HepG2 (cell line): ENCODE data around the gene LEAP2. TPM values are rescaled to one million over a fixed set of nuclear protein-coding genes. Genes with fewer than 3 reads are reported as not detected.

Experiments
- ARNT2 ChIP-seq: sonication (generic); formaldehyde crosslinking; IDR thresholded peaks from 2 replicates; pipeline ENCODE4 v1.8.0; 2022; ENCODE audit warnings: mild to moderate bottlenecking, low read depth, missing genetic modification reagents, moderate library complexity
- CREBL2 ChIP-seq: sonication (generic); formaldehyde crosslinking; IDR thresholded peaks from 2 replicates; pipeline ENCODE4 v1.8.1; 2023; ENCODE audit warnings: missing genetic modification reagents, mild to moderate bottlenecking, borderline replicate concordance
- FOXM1 ChIP-seq: sonication (generic); formaldehyde crosslinking; IDR thresholded peaks from 2 replicates; pipeline ENCODE4 v1.5.0; 2020; ENCODE audit warnings: missing genetic modification reagents
- KDM5B ChIP-seq: sonication (generic); formaldehyde crosslinking; IDR thresholded peaks from 2 replicates; pipeline ENCODE4 v1.4.0; 2020; ENCODE audit warnings: missing genetic modification reagents, mild to moderate bottlenecking, borderline replicate concordance
- KLF13 ChIP-seq: sonication (generic); formaldehyde crosslinking; IDR thresholded peaks from 2 replicates; pipeline ENCODE4 v1.4.0; 2020; ENCODE audit warnings: mild to moderate bottlenecking, missing genetic modification reagents
- MAX ChIP-seq: IDR thresholded peaks from 2 replicates; pipeline ENCODE4 v1.6.1; 2012; ENCODE audit warnings: inconsistent platforms
- MNT ChIP-seq: fragments of 450-650 bp; IDR thresholded peaks from 2 replicates; pipeline ENCODE4 v1.6.1; 2016
- MTA1 ChIP-seq: sonication (generic); formaldehyde crosslinking; IDR thresholded peaks from 2 replicates; pipeline ENCODE4 v1.4.0; 2020; ENCODE audit warnings: missing genetic modification reagents, mild to moderate bottlenecking, borderline replicate concordance
- MXI1 ChIP-seq: IDR thresholded peaks from 3 replicates; pipeline ENCODE4 v1.6.1; 2012; ENCODE audit warnings: low read depth, low read length, inconsistent platforms, borderline replicate concordance
- NFKB2 ChIP-seq: sonication (generic); formaldehyde crosslinking; IDR thresholded peaks from 2 replicates; pipeline ENCODE4 v1.4.0; 2020; ENCODE audit warnings: missing genetic modification reagents, borderline replicate concordance
- NFYB ChIP-seq: sonication (generic); formaldehyde crosslinking; IDR thresholded peaks from 2 replicates; pipeline ENCODE4 v1.4.0; 2020; ENCODE audit warnings: missing genetic modification reagents
- PHF8 ChIP-seq: sonication (generic); formaldehyde crosslinking; IDR thresholded peaks from 2 replicates; pipeline ENCODE4 v1.5.0; 2020; ENCODE audit warnings: missing genetic modification reagents
- POLR2AphosphoS2 ChIP-seq: IDR thresholded peaks from 2 replicates; pipeline ENCODE4 v1.6.1; 2011; ENCODE audit warnings: low read depth, low read length, improper control_type of control experiment
- PRMT3 ChIP-seq: sonication (generic); formaldehyde crosslinking; IDR thresholded peaks from 2 replicates; pipeline ENCODE4 v1.8.1; 2022; ENCODE audit warnings: low read depth, mild to moderate bottlenecking, moderate library complexity, missing genetic modification reagents, borderline replicate concordance
- RARA ChIP-seq: IDR thresholded peaks from 2 replicates; pipeline ENCODE4 v1.6.1; 2016; ENCODE audit warnings: missing genetic modification reagents, missing compliant biosample characterization
- ZBTB14 ChIP-seq: sonication (generic); formaldehyde crosslinking; IDR thresholded peaks from 2 replicates; pipeline ENCODE4 v1.4.0; 2020; ENCODE audit warnings: missing genetic modification reagents
- ZBTB25 ChIP-seq: IDR thresholded peaks from 2 replicates; pipeline ENCODE4 v1.6.1; 2018; ENCODE audit warnings: missing genetic modification reagents
- ZBTB7A ChIP-seq: sonication (generic); formaldehyde crosslinking; IDR thresholded peaks from 2 replicates; pipeline ENCODE4 v1.8.0; 2022; ENCODE audit warnings: mild to moderate bottlenecking, missing genetic modification reagents
- ZNF704 ChIP-seq: sonication (generic); formaldehyde crosslinking; IDR thresholded peaks from 2 replicates; pipeline ENCODE4 v1.8.1; 2023; ENCODE audit warnings: mild to moderate bottlenecking, inconsistent platforms, moderate library complexity, missing genetic modification reagents, borderline replicate concordance
- polyA plus RNA-seq, 8 experiments: library from polyadenylated mRNA; depleted of rRNA in 3 of 8; stranded (reverse) in 7 of 8; unstranded in 1 of 8; fragments of >200 nt; fragmentation: Illumina TruSeq in 4 of 8; extraction: Trizol in 4 of 8; gene quantifications; 2 replicates each; pipeline versions ENCODE4 v1.2.1 to v1.2.3, GENCODE V29; 2011 to 2016; ENCODE audit warnings: low read depth in 4 of 8, missing spikeins in 1 of 8, mixed read lengths in 1 of 8; ENCODE audit not compliant: insufficient read depth in 1 of 8
- total RNA-seq, 5 experiments: library from RNA; depleted of rRNA; stranded (reverse); fragments of >200 nt; fragmentation: Illumina TruSeq; extraction: Trizol; gene quantifications; 2 replicates each; pipeline ENCODE4 v1.2.3, GENCODE V29; 2016; ENCODE audit warnings: low read depth in 1 of 5

Gene LEAP2
- total and polyA plus RNA-seq, 2 of the 13 experiments (the other 11 are each of a cell fraction or from before 2014, with no cell fraction given) = 23.9 to 51.9 TPM

- TF ChIP-seq FOXM1 (CRISPR knock-in tag) (no peak), ZNF704 (CRISPR knock-in tag) (no peak), MXI1 (peak; percentile 76; the same call in 1 of the 3 replicates), KDM5B (peak; percentile 89; the same call in 1 of the 2 replicates), CREBL2 (CRISPR knock-in tag) (no peak), KLF13 (no peak), MTA1 (CRISPR knock-in tag) (no peak; the same call in 1 of the 2 replicates), POLR2AphosphoS2 (0 out of 2 replicates have a peak, but pooled peaks have one; percentile 53), ZBTB14 (no peak), ZBTB7A (0 out of 2 replicates have a peak, but pooled peaks have one; percentile 18), PRMT3 (CRISPR knock-in tag) (no peak), NFYB (CRISPR knock-in tag) (peak; percentile 10; the same call in 1 of the 2 replicates), NFKB2 (peak; percentile 71; the same call in 1 of the 2 replicates), MAX (peak; percentile 82; the same call in 1 of the 2 replicates), PHF8 (CRISPR knock-in tag) (peak; percentile 86), ZBTB25 (CRISPR knock-in tag) (peak; percentile 82), MNT (no peak), ARNT2 (CRISPR knock-in tag) (0 out of 2 replicates have a peak, but pooled peaks have one; percentile 31), RARA (CRISPR knock-in tag) (peak; percentile 56)
Observed at GRCh38 chr5:132866342-132867045, 7.0 kb upstream of the LEAP2 start, which contains the start of the genes GDF9 and UQCRQ (continued).
